ENCODE data around the gene ERP27. TPM values are rescaled to one million over a fixed set of nuclear protein-coding genes. Genes with fewer than 3 reads are reported as not detected.

ERP27 gene
- total RNA-seq, 2 donors from 2014 or later, result 1.5 to 5.0 TPM

DNA sequence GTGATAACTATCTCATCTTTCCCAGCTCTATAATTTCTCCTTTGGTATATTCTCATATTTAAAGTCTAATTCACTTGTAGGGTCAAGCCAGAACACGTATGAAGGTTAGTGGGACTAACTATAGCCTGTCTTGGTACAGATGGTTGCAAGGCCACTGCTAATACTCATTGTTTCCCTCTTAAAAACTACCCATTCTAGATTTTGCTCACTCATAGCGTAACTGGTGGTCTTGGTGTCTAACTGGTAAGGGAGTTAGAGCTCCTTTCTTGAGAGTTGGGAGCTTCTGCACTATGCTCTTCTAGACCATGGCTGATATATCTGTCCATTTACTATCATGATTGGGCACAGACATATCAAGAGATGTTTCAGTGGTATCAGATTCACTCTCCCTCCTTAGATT, 61.5 kb downstream of the ERP27 start:
- Mint-ChIP-seq H3K27ac (no peak overlapping the region), H3K36me3 (peaks cover 9 to 16% of the 10 kb centered on the region in 2 donors), H3K9me3 (peaks cover 0 to 6% of the 10 kb centered on the region in 2 donors)
- no peak for DNase-seq (ENCODE audit: low spot score in 2 of 2)
- ATAC-seq, result no peak

DNA sequence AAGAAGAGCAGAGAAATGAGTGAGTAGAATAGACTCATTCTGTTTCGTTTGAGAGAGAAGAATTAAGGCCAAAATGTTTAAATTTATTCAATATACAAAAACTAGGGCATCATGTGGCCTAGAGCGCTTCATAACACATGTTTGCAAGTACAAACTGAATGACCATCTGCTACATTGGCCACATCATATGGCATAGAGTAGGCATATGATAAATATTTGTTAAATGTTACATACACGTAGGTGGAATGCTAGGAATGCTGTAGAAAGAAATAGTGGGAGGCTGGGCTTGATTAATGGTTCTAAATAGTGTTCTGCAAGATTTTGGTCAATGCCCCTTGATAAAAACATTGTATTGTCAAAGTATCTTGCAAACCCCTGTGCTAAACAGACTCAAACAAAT, 63.5 kb downstream of the ERP27 start:
- Mint-ChIP-seq H3K9me3 (peaks cover 0 to 5% of the 10 kb centered on the region in 2 donors), H3K36me3 (peaks cover 3 to 6% of the 10 kb centered on the region in 2 donors), H3K27ac (no peak overlapping the region)
- ATAC-seq (no peak), DNase-seq (ENCODE audit: low spot score in 2 of 2) (no peak)

DNA sequence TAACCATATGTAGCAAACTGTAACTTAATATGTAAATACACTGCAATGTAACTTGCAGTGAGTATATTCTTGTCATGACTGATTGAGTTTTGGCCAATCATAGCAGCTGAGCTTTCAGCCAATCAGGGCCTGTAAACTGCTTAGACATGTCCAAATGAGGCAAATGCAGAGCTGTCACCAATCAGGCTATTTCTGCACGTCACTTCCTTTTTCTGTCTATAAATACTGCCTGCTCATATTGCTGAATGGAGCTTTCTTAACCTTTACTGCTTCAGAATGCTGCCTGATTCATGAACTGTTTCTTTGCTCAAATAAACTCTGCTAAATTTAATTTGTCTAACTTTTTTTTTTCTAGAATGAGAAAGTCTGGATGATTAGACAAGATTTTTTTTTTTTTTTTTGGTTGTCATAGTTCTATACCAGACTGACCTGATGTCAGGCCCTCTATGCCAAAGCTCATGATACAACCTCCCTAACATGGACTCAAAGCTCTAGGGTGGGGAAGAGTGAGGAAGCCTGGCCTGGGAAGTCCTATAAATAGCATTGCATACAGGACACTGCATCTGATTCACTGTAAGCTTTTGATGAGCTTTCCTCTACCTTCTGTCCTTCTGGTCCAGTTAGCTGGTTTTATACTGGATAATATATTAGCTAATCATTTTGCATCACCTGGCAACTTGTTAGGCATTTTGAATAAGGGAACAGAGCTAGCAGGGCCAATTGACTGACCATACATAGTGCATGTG, 64.7 kb downstream of the ERP27 start:
- no peak overlapping the region for H3K27ac Mint-ChIP-seq
- no peaks in the 10 kb centered on the region for H3K9me3 Mint-ChIP-seq
- no peaks in the 10 kb centered on the region for H3K36me3 Mint-ChIP-seq
- ATAC-seq (no peak), DNase-seq (ENCODE audit: low spot score in 2 of 2) (no peak)

DNA sequence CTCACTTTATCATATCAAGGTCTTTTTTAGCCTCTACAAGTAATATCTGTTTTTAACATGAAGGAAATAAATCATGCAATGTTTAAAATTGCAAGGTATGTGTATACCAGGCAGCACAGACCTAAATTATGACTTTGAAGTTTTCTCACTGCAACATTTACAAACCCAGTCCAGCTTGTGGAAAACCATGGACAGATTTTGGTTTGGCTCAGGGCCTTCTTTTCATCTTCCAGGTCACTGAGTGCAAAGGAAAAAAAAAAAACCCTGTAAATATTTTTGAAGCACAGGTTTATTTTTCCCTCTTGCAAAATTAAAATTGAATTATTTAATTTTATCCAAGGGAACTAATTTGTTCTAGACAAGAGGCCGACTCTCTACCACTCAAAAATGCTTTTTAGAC, 66.5 kb downstream of the ERP27 start:
- ATAC-seq (no peak), DNase-seq (ENCODE audit: low spot score in 2 of 2) (no peak)
- H3K9me3 Mint-ChIP-seq, result peaks cover 7 to 11% of the 10 kb centered on the region in 2 donors
- H3K36me3 Mint-ChIP-seq, result peaks cover 7 to 13% of the 10 kb centered on the region in 2 donors
- H3K27ac Mint-ChIP-seq, result no peak overlapping the region

DNA sequence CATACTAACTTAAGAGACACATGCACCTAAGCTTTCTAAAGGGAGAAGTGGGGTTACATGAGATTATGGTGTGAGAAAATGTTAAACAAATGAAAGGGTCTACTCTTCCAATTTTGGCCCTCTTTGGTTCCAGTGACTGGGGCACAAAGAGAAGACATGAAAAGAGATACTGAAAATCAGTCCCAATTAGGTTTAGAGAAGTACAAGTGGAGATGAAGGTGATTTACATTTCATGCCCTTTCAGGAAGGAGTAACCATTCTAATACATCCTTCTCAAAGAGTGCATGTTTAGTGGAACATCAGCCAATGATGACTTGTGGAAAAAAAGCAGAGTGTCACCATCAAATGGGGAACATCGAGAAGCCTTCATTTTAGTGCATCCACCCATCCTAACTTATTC, 67.1 kb downstream of the ERP27 start:
- Mint-ChIP-seq H3K9me3 (peaks cover 7 to 11% of the 10 kb centered on the region in 2 donors), H3K27ac (no peak overlapping the region), H3K36me3 (peaks cover 7 to 13% of the 10 kb centered on the region in 2 donors)
- DNase-seq (ENCODE audit: low spot score in 2 of 2) (no peak), ATAC-seq (no peak)

DNA sequence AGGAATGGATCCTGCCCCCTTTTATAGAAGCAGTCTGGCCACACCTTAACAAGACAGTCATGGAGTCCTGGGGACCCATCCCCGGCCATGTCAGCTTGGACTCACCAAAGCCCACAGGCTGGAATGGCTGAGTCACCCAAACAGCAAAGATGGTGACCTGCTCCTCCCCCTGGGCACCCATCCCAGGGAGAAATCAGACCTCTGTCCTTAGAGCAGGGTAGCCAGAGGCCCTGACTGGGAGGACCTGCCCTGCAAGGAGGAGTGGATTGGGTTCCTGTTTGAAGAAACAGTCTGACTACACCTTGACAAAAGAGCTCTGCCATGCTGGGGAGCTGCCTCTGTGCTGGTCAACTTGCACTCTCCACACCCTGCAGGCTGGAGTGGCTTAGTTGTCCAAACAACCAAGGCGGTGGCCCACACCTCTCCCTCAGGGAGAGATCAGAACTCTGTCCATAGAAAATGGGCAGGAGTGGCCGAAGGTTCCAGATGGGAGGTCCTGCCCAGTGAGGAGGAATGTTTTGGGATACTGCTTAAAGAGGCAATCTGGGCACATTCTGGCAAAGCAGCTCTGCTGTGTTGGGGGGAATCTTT, 69.3 kb downstream of the ERP27 start:
- Mint-ChIP-seq H3K36me3 (peaks cover 13% of the 10 kb centered on the region in 2 donors), H3K9me3 (peaks cover 15 to 24% of the 10 kb centered on the region in 2 donors), H3K27ac (no peak overlapping the region)
- DNase-seq (ENCODE audit: low spot score in 2 of 2) (no peak), ATAC-seq (peak in 1 of 2 donors; percentile 13)

Other genes with a start within 250 kb of the ERP27 start
- not detected for gene GUCY2C, start 241.9 kb downstream of the ERP27 start, total RNA-seq
- 100 to 1,000 TPM in 1 of 2 donors, 10 to 100 TPM in 1; 95.5 to 120 TPM for gene WBP11, start 135.1 kb downstream of the ERP27 start, total RNA-seq
- 1 to 10 TPM; 2.6 to 4.6 TPM for gene C12orf60, start 134.9 kb downstream of the ERP27 start, total RNA-seq
- not detected for gene SMCO3, start 124.4 kb downstream of the ERP27 start, total RNA-seq
- gene ART4, start 95.0 kb downstream of the ERP27 start, total RNA-seq, result not detected
- gene MGP, start 52.7 kb downstream of the ERP27 start, total RNA-seq, result under 1 TPM in 1 of 2 donors, not detected in 1; 0.47 TPM
- gene ARHGDIB, start 23.1 kb upstream of the ERP27 start, total RNA-seq, result 100 to 1,000 TPM; 667 to 811 TPM
- gene PDE6H, start 34.5 kb upstream of the ERP27 start, total RNA-seq, result not detected